ENCODE results near the gene HHLA2.

DNA sequence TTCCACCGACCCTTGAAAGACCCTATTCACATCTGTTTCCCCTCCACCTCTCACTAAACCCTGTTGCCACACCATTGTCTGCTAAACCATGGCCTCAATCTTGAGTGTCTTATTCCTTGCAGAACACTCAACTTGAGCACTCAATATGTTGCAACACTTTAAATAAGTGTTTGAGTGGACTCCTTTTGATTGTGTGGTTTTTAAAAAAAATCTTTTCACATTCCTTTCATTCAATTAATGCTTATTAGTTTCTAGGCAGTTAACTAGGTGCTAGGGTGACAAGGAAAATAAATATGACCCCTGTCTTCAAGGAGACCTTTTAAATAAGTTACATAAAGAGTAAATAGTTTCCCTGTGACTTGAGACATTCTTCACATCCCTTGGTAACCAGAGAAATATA lies 13.3 kb upstream of the HHLA2 start:
- TF ChIP-seq, protein P1, sequence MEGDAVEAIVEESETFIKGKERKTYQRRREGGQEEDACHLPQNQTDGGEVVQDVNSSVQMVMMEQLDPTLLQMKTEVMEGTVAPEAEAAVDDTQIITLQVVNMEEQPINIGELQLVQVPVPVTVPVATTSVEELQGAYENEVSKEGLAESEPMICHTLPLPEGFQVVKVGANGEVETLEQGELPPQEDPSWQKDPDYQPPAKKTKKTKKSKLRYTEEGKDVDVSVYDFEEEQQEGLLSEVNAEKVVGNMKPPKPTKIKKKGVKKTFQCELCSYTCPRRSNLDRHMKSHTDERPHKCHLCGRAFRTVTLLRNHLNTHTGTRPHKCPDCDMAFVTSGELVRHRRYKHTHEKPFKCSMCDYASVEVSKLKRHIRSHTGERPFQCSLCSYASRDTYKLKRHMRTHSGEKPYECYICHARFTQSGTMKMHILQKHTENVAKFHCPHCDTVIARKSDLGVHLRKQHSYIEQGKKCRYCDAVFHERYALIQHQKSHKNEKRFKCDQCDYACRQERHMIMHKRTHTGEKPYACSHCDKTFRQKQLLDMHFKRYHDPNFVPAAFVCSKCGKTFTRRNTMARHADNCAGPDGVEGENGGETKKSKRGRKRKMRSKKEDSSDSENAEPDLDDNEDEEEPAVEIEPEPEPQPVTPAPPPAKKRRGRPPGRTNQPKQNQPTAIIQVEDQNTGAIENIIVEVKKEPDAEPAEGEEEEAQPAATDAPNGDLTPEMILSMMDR (optimal IDR thresholded peaks at IDR 0.05 in 1 of 3, IDR thresholded peaks at IDR 0.05 in 1 of 3, conservative IDR thresholded peaks at IDR 0.05 in 1 of 3; ENCODE audit: extremely low read depth in 1 of 3, insufficient read depth in 2 of 3, low read length in 3 of 3), result no peak
- TF ChIP-seq EZH2 (IDR thresholded peaks at IDR 0.05; ENCODE audit: low read length), result no peak

Measured in keratinocyte (primary cell).